ENCODE results near the gene PARP4.

- TF ChIP-seq EZH2 (IDR thresholded peaks at IDR 0.05; ENCODE audit: low read length, missing control alignments) (no peak), CTCF (conservative IDR thresholded peaks at IDR 0.05 in 1 of 2, IDR thresholded peaks at IDR 0.05 in 1 of 2; ENCODE audit: low read depth in 1 of 2, low read length in 2 of 2) (no peak)
Measured at GRCh38 chr13:24450530-24450929, 62.0 kb downstream of the PARP4 start.

Measured in fibroblast of lung (primary cell).